HCT116 (cell line): Measurements from ENCODE around the gene ACADSB. TPM values are rescaled to one million over a fixed set of nuclear protein-coding genes. Genes with fewer than 3 reads are reported as not detected.

Source experiments
- ATAC-seq: fragments of 200-7000 bp; cut with Tn5 transposase; 2 replicates; pipeline ENCODE4 v1.9.1; 2020; ENCODE audit warnings: mild to moderate bottlenecking, moderate library complexity
- BruUV-seq: library from RNA; stranded (reverse); fragments of 400-500 nt; replicated peaks from 2 replicates; lab custom pipeline; 2021; lab: Mats Ljungman, UMichigan
- CTCF ChIA-PET: fragments of 300-600 bp; sonication (Branson Sonifier 250); formaldehyde crosslinking; loops from one replicate; lab custom pipeline; 2021; ENCODE audit warnings: antibody characterized with exemption; lab: Charles Lee
- POLR2A ChIA-PET: fragments of 300-600, 350-600 bp; sonication (Branson Sonifier 250); formaldehyde crosslinking; loops from one replicate; lab custom pipeline; 2021; ENCODE audit warnings: antibody characterized with exemption; lab: Charles Lee
- RAD21 ChIA-PET, 2 experiments: fragments of 300-600 bp; sonication (Branson Sonifier 250); formaldehyde crosslinking; loops; one replicate each; lab custom pipeline; 2023; ENCODE audit warnings: low total read pairs in 2 of 2; ENCODE audit not compliant: uncharacterized antibody in 2 of 2, unreplicated experiment in 2 of 2, low non-redundant PET in 1 of 2; lab: Charles Lee
- DNase-seq: peaks from one replicate; pipeline ENCODE4 v3.0.0-alpha.2; 2010; ENCODE audit warnings: low read depth, low spot score
- H2AFZ ChIP-seq: fragments of 200-600 bp; shearing (Covaris generic), sonication (generic); 2 replicates; pipeline ENCODE4 v1.6.1; 2017; ENCODE audit warnings: low read depth, mixed run types, mixed read lengths, antibody characterized with exemption, low read length; ENCODE audit not compliant: poor library complexity, severe bottlenecking
- H3K27ac ChIP-seq: 2 replicates; pipeline ENCODE4 v1.5.1; 2012; ENCODE audit warnings: low read depth, low read length
- H3K27me3 ChIP-seq: fragments of 200-600 bp; sonication (generic); 2 replicates; pipeline ENCODE4 v1.6.1; 2016; ENCODE audit warnings: mixed run types, low read length, mixed read lengths; ENCODE audit not compliant: insufficient read depth
- H3K36me3 ChIP-seq, 2 experiments: fragments of 200-500 bp in 1 of 2; fragments of 200-600 bp in 1 of 2; sonication (Bioruptor generic) in 1 of 2; sonication (generic) in 1 of 2; 2 replicates each; pipeline versions ENCODE4 v1.5.1 to v1.6.1; 2014 to 2016; ENCODE audit warnings: low read length in 2 of 2, inconsistent platforms in 1 of 2, mixed read lengths in 1 of 2, mixed run types in 1 of 2; ENCODE audit not compliant: insufficient read depth in 2 of 2, control insufficient read depth in 1 of 2
- H3K4me1 ChIP-seq, 2 experiments: fragments of 200-600 bp in 1 of 2; sonication (generic) in 1 of 2; 2 replicates each; pipeline versions ENCODE4 v1.5.1 to v1.6.1; 2012 to 2017; ENCODE audit warnings: low read length in 2 of 2, inconsistent platforms in 1 of 2, mild to moderate bottlenecking in 1 of 2, mixed read lengths in 1 of 2, mixed run types in 1 of 2, moderate library complexity in 1 of 2; ENCODE audit not compliant: insufficient read depth in 2 of 2, control insufficient read depth in 1 of 2
- H3K4me2 ChIP-seq: fragments of 200-600 bp; sonication (generic); 2 replicates; pipeline ENCODE4 v1.6.1; 2017; ENCODE audit warnings: mixed run types, low read length, mixed read lengths
- H3K4me3 ChIP-seq, 2 experiments: fragments of 200-600 bp in 1 of 2; sonication (generic) in 1 of 2; replicated peaks in 1 of 2; 2 replicates each; pipeline ENCODE4 v1.5.1; 2011 to 2016; ENCODE audit warnings: low read length in 2 of 2, control low read depth in 1 of 2, low read depth in 1 of 2, mild to moderate bottlenecking in 1 of 2, mixed read lengths in 1 of 2, mixed run types in 1 of 2
- H3K79me2 ChIP-seq: fragments of 200-600 bp; sonication (generic); 2 replicates; pipeline ENCODE4 v1.6.1; 2017; ENCODE audit warnings: mild to moderate bottlenecking, mixed run types, low read length, moderate library complexity, mixed read lengths; ENCODE audit not compliant: insufficient read depth
- H3K9ac ChIP-seq: fragments of 200-600 bp; sonication (generic); 2 replicates; pipeline ENCODE4 v1.6.1; 2016; ENCODE audit warnings: low read length, mixed read lengths
- H3K9me2 ChIP-seq: fragments of 200-600 bp; sonication (generic), shearing (Covaris generic); 2 replicates; pipeline ENCODE4 v1.6.1; 2017; ENCODE audit warnings: mixed run types, mild to moderate bottlenecking, moderate library complexity; ENCODE audit not compliant: insufficient read depth
- H3K9me3 ChIP-seq, 2 experiments: fragments of 200-500 bp in 1 of 2; fragments of 200-600 bp in 1 of 2; sonication (Bioruptor generic) in 1 of 2; sonication (generic) in 1 of 2; 2 replicates each; pipeline ENCODE4 v1.6.1; 2014 to 2017; ENCODE audit warnings: low read length in 2 of 2, mixed read lengths in 2 of 2, inconsistent platforms in 1 of 2, low read depth in 1 of 2, mild to moderate bottlenecking in 1 of 2, mixed run types in 1 of 2, moderate library complexity in 1 of 2; ENCODE audit not compliant: control insufficient read depth in 1 of 2, insufficient read depth in 1 of 2
- H4K20me1 ChIP-seq: fragments of 200-600 bp; sonication (generic), shearing (Covaris generic); 2 replicates; pipeline ENCODE4 v1.6.1; 2017; ENCODE audit warnings: mixed run types, mild to moderate bottlenecking, moderate library complexity; ENCODE audit not compliant: insufficient read depth
- CBX3 ChIP-seq: IDR thresholded peaks from 2 replicates; pipeline ENCODE4 v1.6.1; 2012; ENCODE audit warnings: low read depth
- CEBPB ChIP-seq: IDR thresholded peaks from 2 replicates; pipeline ENCODE4 v1.6.1; 2012; ENCODE audit warnings: low read depth
- JUND ChIP-seq: IDR thresholded peaks from 2 replicates; pipeline ENCODE4 v1.6.1; 2012
- POLR2A ChIP-seq: IDR thresholded peaks from 2 replicates; pipeline ENCODE4 v1.7.0; 2011; ENCODE audit warnings: borderline replicate concordance; ENCODE audit not compliant: insufficient read depth, insufficient read length; ENCODE audit errors: extremely low read depth
- RAD21 ChIP-seq: IDR thresholded peaks from 2 replicates; pipeline ENCODE4 v1.6.1; 2012; ENCODE audit warnings: low read depth, mild to moderate bottlenecking
- SP1 ChIP-seq: IDR thresholded peaks from 2 replicates; pipeline ENCODE4 v1.6.1; 2012; ENCODE audit warnings: low read depth
- SRF ChIP-seq: IDR thresholded peaks from 2 replicates; pipeline ENCODE4 v1.6.1; 2012; ENCODE audit warnings: low read depth
- TCF7L2 ChIP-seq: IDR thresholded peaks from 2 replicates; pipeline ENCODE4 v1.7.0; 2011; ENCODE audit warnings: borderline replicate concordance, inconsistent platforms; ENCODE audit not compliant: insufficient read depth, insufficient read length; ENCODE audit errors: extremely low read depth
- ZFX ChIP-seq: fragments of 450-650 bp; IDR thresholded peaks from 2 replicates; pipeline ENCODE4 v1.6.1; 2017
- intact Hi-C: fragments of 100-400 bp; cut with micrococcal nuclease; formaldehyde crosslinking; loops from 2 replicates; pipeline ENCODE4 v1.10.0; 2022
- total RNA-seq: library from RNA; stranded (reverse); gene quantifications from one replicate; pipeline ENCODE4 v1.2.1, GENCODE V29; 2021; ENCODE audit not compliant: unreplicated experiment

ACADSB gene
- total RNA-seq, 1 experiment from 2014 or later = 33.3 TPM

- ChIA-PET POLR2A (interaction anchor here (0.7 to 1.2 kb wide), 2 partner anchors 10 to 19 kb away, joined by 3 read pairs; no protein-coding TSS in a partner anchor), CTCF (interaction anchor here (0.9 to 2.7 kb wide), 2 partner anchors 20 to 22 kb away, joined by 3 to 9 read pairs; partner anchors contain the start of gene PSTK), RAD21 (no interaction called here)
- Histone ChIP-seq H3K9ac (no peak overlapping the region), H3K9me3 (no peaks in the 10 kb centered on the region), H3K27me3 (no peaks in the 10 kb centered on the region), H3K36me3 (peaks cover 5 to 8% of the 10 kb centered on the region in 2 experiments; a peak in 2 of 4 replicates), H3K4me3 (no peak overlapping the region), H4K20me1 (no peaks in the 10 kb centered on the region), H3K79me2 (peaks cover 65% of the 10 kb centered on the region), H3K27ac (no peak overlapping the region), H2AFZ (no peak overlapping the region), H3K4me1 (no peaks in the 10 kb centered on the region), H3K4me2 (no peak overlapping the region), H3K9me2 (no peaks in the 10 kb centered on the region)
- intact Hi-C loops = no loop called here
- no TSS peak for BruUV-seq
- no peak for DNase-seq
- ATAC-seq = no peak
- TF ChIP-seq TCF7L2 (no peak), ZFX (no peak), SP1 (no peak), JUND (no peak), SRF (no peak), CEBPB (no peak)
These were observed 8.7 kb upstream of the ACADSB start for GRCh38 chr10:123000155-123000554.

GRCh38 chr10:123001370-123001769, 7.4 kb upstream of the ACADSB start:
- RAD21 ChIA-PET = no interaction called here
- no peak overlapping the region for H3K27ac ChIP-seq
- TF ChIP-seq SRF = no peak
- TF ChIP-seq SP1 = no peak
- no peak for TF ChIP-seq TCF7L2
- TF ChIP-seq POLR2A = no peak
- no peak for TF ChIP-seq RAD21
- TF ChIP-seq CBX3 = no peak
- TF ChIP-seq, all 23 proteins: peak for 0
- no peak for DNase-seq
- Histone ChIP-seq H3K4me3 (no peak overlapping the region), H4K20me1 (no peaks in the 10 kb centered on the region), H3K9ac (no peak overlapping the region), H2AFZ (no peak overlapping the region), H3K36me3 (0 out of 4 replicates have a peak, but pooled peaks cover 0 to 4% of the 10 kb centered on the region in 2 experiments), H3K9me3 (no peaks in the 10 kb centered on the region), H3K27me3 (no peaks in the 10 kb centered on the region), H3K79me2 (peaks cover 77% of the 10 kb centered on the region), H3K4me2 (no peak overlapping the region), H3K4me1 (no peaks in the 10 kb centered on the region), H3K9me2 (no peaks in the 10 kb centered on the region)
- ATAC-seq = no peak
- ChIA-PET POLR2A (no interaction called here), CTCF (no interaction called here)
- intact Hi-C loops = no loop called here
- no TSS peak for BruUV-seq
